A549 (cell line): Measurements from ENCODE around the gene GALR1. TPM values are rescaled to one million over a fixed set of nuclear protein-coding genes. Genes with fewer than 3 reads are reported as not detected.

ENCODE experiments used
- ATAC-seq, 2 experiments: fragments of 200-7000 bp in 1 of 2; fragments of >200 bp in 1 of 2; cut with Nextera tagmentation in 1 of 2; cut with Tn5 transposase in 1 of 2; 3 replicates each; pipeline versions ENCODE4 v1.8.0 to v1.9.1; 2018 to 2020; ENCODE audit warnings: mild to moderate bottlenecking in 1 of 2, moderate library complexity in 1 of 2
- CTCF ChIA-PET: fragments of 300-600 bp; sonication (Branson Sonifier 250); formaldehyde crosslinking; extraction: SDS; loops from one replicate; lab custom pipeline; 2021; ENCODE audit warnings: antibody characterized with exemption, inconsistent platforms; lab: Yijun Ruan, JAX
- POLR2A ChIA-PET: fragments of 350-600 bp; formaldehyde crosslinking; extraction: SDS; loops from one replicate; lab custom pipeline; 2021; ENCODE audit warnings: antibody characterized with exemption, inconsistent platforms; lab: Yijun Ruan, JAX
- DNase-seq, 2 experiments: peaks; one replicate each; pipeline versions ENCODE4 v3.0.0 to v3.0.0-alpha.2; 2011 to 2016; ENCODE audit warnings: low read depth in 1 of 2, low spot score in 1 of 2
- FAIRE-seq: peaks from 2 replicates; lab custom pipeline; 2011; peaks lifted over from hg19 to GRCh38; lab: Jason Lieb, UNC
- H3K27ac ChIP-seq, 2 experiments: fragments of >200 bp; sonication (Bioruptor Twin); formaldehyde crosslinking; 3 replicates each; pipeline ENCODE4 v1.5.1; 2016 to 2017
- H3K4me1 ChIP-seq: fragments of >200 bp; sonication (Bioruptor Twin); formaldehyde crosslinking; 3 replicates; pipeline ENCODE4 v1.6.1; 2016
- H3K4me2 ChIP-seq: fragments of >200 bp; sonication (Bioruptor Twin); formaldehyde crosslinking; 3 replicates; pipeline ENCODE4 v1.6.1; 2016
- H3K4me3 ChIP-seq: fragments of >200 bp; sonication (Bioruptor Twin); formaldehyde crosslinking; 3 replicates; pipeline ENCODE4 v1.5.1; 2016
- H3K9me3 ChIP-seq: fragments of >200 bp; sonication (Bioruptor Twin); formaldehyde crosslinking; 3 replicates; pipeline ENCODE4 v1.6.1; 2016
- BHLHE40 ChIP-seq: IDR thresholded peaks from 2 replicates; pipeline ENCODE4 v1.6.1; 2012; ENCODE audit warnings: low read depth, low read length, inconsistent platforms
- CBX8 ChIP-seq: fragments of 200-600 bp; sonication (generic); IDR thresholded peaks from 2 replicates; pipeline ENCODE4 v1.6.1; 2016
- CHD2 ChIP-seq: fragments of 150-350 bp; IDR thresholded peaks from 2 replicates; pipeline ENCODE4 v1.6.1; 2014; ENCODE audit warnings: low read length; ENCODE audit not compliant: partially characterized antibody
- E2F6 ChIP-seq: IDR thresholded peaks from 2 replicates; pipeline ENCODE4 v1.6.1; 2012; ENCODE audit warnings: low read depth, borderline replicate concordance
- ELK1 ChIP-seq: fragments of 150-350 bp; IDR thresholded peaks from 2 replicates; pipeline ENCODE4 v1.6.1; 2014; ENCODE audit warnings: low read depth, mild to moderate bottlenecking, low read length
- EP300 ChIP-seq, 2 experiments: fragments of >200 bp; sonication (Bioruptor Twin); formaldehyde crosslinking; IDR thresholded peaks; 2 replicates in 1 of 2; 3 replicates in 1 of 2; pipeline ENCODE4 v1.6.1; 2016 to 2017
- FOSL2 ChIP-seq, 2 experiments: fragments of 450-650 bp in 1 of 2; fragments of >200 bp in 1 of 2; sonication (Bioruptor Twin) in 1 of 2; formaldehyde crosslinking; IDR thresholded peaks; 2 replicates each; pipeline versions ENCODE4 v1.5.0 to v1.6.1; 2016 to 2020; ENCODE audit warnings: mild to moderate bottlenecking in 1 of 2, moderate library complexity in 1 of 2
- HEYL ChIP-seq: fragments of 250-450 bp; sonication (Bioruptor Pico); IDR thresholded peaks from 2 replicates; pipeline ENCODE4 v1.8.0; 2021; ENCODE audit warnings: mild to moderate bottlenecking, moderate library complexity
- MYC ChIP-seq: IDR thresholded peaks from 2 replicates; pipeline ENCODE4 v1.6.1; 2012; ENCODE audit warnings: mild to moderate bottlenecking, inconsistent platforms, low read length, improper control_type of control experiment, borderline replicate concordance
- RNF2 ChIP-seq: fragments of 200-600 bp; sonication (generic); IDR thresholded peaks from 2 replicates; pipeline ENCODE4 v1.6.1; 2016; ENCODE audit warnings: low read depth, mild to moderate bottlenecking, antibody characterized with exemption, moderate library complexity, borderline replicate concordance
- ZNF302 ChIP-seq: fragments of 250-450 bp; sonication (Bioruptor Pico); IDR thresholded peaks from 2 replicates; pipeline ENCODE4 v1.9.0; 2021; ENCODE audit warnings: inconsistent platforms, mild to moderate bottlenecking, moderate library complexity
- WGBS: methylation state at CpG from one replicate; pipeline ENCODE4 v1.1.6; 2017; ENCODE audit errors: missing lambda C conversion rate; 5-methylcytosine and 5-hydroxymethylcytosine counted together
- polyA plus RNA-seq, 4 experiments: library from polyadenylated mRNA; depleted of rRNA in 3 of 4; stranded (reverse); fragments of >200 nt; fragmentation: RNase III in 1 of 4; extraction: RNeasy Plus Mini Kit Qiagen cat#74134 plus additional on column Dnase treatment in 1 of 4; gene quantifications; 2 replicates in 3 of 4; 3 replicates in 1 of 4; pipeline ENCODE4 v1.2.3, GENCODE V29; 2011 to 2017
- TF ChIP-seq, protein P1 (sequence below): fragments of 250-450 bp; sonication (Bioruptor Pico); IDR thresholded peaks from 2 replicates; pipeline ENCODE4 v1.5.0; 2020; ENCODE audit warnings: low read depth, mild to moderate bottlenecking, moderate library complexity
- TF ChIP-seq, protein P2 (sequence below): fragments of 250-450 bp; sonication (Bioruptor Pico); IDR thresholded peaks from 2 replicates; pipeline ENCODE4 v1.5.0; 2021; ENCODE audit warnings: mild to moderate bottlenecking, moderate library complexity, borderline replicate concordance
- TF ChIP-seq, protein P3 (sequence below): fragments of >200 bp; sonication (Bioruptor Twin); formaldehyde crosslinking; IDR thresholded peaks from 2 replicates; pipeline ENCODE4 v1.6.1; 2016
- TF ChIP-seq, protein P4 (sequence below): fragments of 200-600 bp; sonication (generic); IDR thresholded peaks from 2 replicates; pipeline ENCODE4 v1.6.1; 2016; ENCODE audit warnings: antibody characterized with exemption, mild to moderate bottlenecking, moderate library complexity

GALR1 gene
- polyA plus RNA-seq, 2 of the 4 experiments (the other 2 are of a cell fraction): not detected

DNA sequence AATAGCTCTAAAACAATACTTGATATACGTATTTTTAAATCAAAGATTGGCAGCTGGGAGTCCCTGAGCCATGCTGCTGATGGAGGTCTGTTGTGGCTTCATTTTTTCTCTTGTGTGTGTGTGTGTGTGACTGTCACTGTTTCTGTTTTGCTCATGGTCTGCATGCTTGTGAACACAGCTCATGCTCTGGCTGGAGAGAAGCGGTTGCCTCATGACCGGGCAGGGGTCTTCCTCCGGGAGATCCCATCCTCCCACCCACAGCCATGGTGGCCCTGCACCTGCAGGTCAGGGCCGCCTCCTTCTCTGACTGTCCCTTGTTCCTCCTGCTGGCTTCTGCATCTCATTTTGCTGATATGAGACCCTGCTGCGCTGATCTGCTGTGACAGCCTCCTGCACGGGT lies 47.3 kb upstream of the GALR1 start:
- TF ChIP-seq BHLHE40: no peak
- no peak for TF ChIP-seq ELK1
- TF ChIP-seq CHD2: no peak
- Histone ChIP-seq H3K9me3 (no peaks in the 10 kb centered on the region), H3K4me2 (no peak overlapping the region), H3K4me1 (peaks cover 7% of the 10 kb centered on the region), H3K27ac (no peak overlapping the region), H3K4me3 (no peak overlapping the region)
- 76% methylated on average over 7 of the region's 7 CpGs for WGBS
- ChIA-PET POLR2A (no interaction called here), CTCF (interaction anchor here (2.7 kb wide), 1 partner anchor 9 kb away, joined by 16 read pairs; no protein-coding TSS in a partner anchor)
- DNase-seq (no peak), FAIRE-seq (no peak), ATAC-seq (no peak)

- no peak overlapping the region for H3K4me2 ChIP-seq
- no peak overlapping the region for H3K27ac ChIP-seq
- DNase-seq: no peak
- peaks cover 12% of the 10 kb centered on the region for H3K4me1 ChIP-seq
- POLR2A ChIA-PET: no interaction called here
- ATAC-seq: no peak
- WGBS: 63% methylated on average over 8 of the region's 12 CpGs
- CTCF ChIA-PET: interaction anchor here (2.7 kb wide), 1 partner anchor 9 kb away, joined by 16 read pairs; no protein-coding TSS in a partner anchor
- H3K4me3 ChIP-seq: no peak overlapping the region
- H3K9me3 ChIP-seq: no peaks in the 10 kb centered on the region
- no peak for TF ChIP-seq RNF2
- TF ChIP-seq, protein P1, sequence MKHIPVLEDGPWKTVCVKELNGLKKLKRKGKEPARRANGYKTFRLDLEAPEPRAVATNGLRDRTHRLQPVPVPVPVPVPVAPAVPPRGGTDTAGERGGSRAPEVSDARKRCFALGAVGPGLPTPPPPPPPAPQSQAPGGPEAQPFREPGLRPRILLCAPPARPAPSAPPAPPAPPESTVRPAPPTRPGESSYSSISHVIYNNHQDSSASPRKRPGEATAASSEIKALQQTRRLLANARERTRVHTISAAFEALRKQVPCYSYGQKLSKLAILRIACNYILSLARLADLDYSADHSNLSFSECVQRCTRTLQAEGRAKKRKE: no peak
- no peak for TF ChIP-seq MYC
- TF ChIP-seq, protein P2, sequence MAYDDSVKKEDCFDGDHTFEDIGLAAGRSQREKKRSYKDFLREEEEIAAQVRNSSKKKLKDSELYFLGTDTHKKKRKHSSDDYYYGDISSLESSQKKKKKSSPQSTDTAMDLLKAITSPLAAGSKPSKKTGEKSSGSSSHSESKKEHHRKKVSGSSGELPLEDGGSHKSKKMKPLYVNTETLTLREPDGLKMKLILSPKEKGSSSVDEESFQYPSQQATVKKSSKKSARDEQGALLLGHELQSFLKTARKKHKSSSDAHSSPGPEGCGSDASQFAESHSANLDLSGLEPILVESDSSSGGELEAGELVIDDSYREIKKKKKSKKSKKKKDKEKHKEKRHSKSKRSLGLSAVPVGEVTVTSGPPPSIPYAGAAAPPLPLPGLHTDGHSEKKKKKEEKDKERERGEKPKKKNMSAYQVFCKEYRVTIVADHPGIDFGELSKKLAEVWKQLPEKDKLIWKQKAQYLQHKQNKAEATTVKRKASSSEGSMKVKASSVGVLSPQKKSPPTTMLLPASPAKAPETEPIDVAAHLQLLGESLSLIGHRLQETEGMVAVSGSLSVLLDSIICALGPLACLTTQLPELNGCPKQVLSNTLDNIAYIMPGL (CRISPR knock-in tag): no peak
- TF ChIP-seq FOSL2 (IDR thresholded peaks at IDR 0.05): no peak
- TF ChIP-seq FOSL2 (CRISPR knock-in tag; IDR thresholded peaks at IDR 0.05): no peak
- TF ChIP-seq ZNF302 (CRISPR knock-in tag): no peak
- TF ChIP-seq, protein P3, sequence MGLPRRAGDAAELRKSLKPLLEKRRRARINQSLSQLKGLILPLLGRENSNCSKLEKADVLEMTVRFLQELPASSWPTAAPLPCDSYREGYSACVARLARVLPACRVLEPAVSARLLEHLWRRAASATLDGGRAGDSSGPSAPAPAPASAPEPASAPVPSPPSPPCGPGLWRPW: no peak
- TF ChIP-seq, protein P4, sequence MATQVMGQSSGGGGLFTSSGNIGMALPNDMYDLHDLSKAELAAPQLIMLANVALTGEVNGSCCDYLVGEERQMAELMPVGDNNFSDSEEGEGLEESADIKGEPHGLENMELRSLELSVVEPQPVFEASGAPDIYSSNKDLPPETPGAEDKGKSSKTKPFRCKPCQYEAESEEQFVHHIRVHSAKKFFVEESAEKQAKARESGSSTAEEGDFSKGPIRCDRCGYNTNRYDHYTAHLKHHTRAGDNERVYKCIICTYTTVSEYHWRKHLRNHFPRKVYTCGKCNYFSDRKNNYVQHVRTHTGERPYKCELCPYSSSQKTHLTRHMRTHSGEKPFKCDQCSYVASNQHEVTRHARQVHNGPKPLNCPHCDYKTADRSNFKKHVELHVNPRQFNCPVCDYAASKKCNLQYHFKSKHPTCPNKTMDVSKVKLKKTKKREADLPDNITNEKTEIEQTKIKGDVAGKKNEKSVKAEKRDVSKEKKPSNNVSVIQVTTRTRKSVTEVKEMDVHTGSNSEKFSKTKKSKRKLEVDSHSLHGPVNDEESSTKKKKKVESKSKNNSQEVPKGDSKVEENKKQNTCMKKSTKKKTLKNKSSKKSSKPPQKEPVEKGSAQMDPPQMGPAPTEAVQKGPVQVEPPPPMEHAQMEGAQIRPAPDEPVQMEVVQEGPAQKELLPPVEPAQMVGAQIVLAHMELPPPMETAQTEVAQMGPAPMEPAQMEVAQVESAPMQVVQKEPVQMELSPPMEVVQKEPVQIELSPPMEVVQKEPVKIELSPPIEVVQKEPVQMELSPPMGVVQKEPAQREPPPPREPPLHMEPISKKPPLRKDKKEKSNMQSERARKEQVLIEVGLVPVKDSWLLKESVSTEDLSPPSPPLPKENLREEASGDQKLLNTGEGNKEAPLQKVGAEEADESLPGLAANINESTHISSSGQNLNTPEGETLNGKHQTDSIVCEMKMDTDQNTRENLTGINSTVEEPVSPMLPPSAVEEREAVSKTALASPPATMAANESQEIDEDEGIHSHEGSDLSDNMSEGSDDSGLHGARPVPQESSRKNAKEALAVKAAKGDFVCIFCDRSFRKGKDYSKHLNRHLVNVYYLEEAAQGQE: peak; percentile 69
- no peak for FAIRE-seq
Measured at GRCh38 chr18:77203071-77203470, 46.6 kb upstream of the GALR1 start.

DNA sequence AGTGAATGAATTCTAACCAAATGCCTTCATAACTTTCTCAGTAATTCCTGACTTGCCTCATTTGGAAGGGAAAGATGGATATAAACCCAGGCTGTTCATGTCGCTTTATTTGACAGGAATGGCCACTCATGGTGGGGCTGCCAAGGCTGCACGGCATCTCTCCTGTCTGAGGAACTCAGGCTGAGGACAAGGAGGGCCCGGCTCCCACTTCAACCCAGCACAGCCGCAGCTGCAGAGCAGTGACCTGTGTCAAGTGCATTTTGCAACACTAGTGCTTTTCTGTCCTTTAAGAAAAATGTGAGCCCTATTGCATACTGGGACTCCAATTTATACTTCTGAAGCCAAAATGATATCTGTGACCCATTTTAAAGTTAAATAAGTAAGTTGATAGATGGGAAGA lies 45.8 kb upstream of the GALR1 start:
- POLR2A ChIA-PET: no interaction called here
- Histone ChIP-seq H3K9me3 (no peaks in the 10 kb centered on the region), H3K4me1 (peaks cover 12% of the 10 kb centered on the region), H3K27ac (no peak overlapping the region)
- no peak for FAIRE-seq
- ATAC-seq: no peak
- DNase-seq: no peak
- TF ChIP-seq E2F6 (no peak), CBX8 (no peak), EP300 (IDR thresholded peaks at IDR 0.05) (no peak), HEYL (CRISPR knock-in tag) (no peak)
- TF ChIP-seq, all 56 proteins: peak for 0
- Histone ChIP-seq H3K4me3 (no peak overlapping the region), H3K4me2 (no peak overlapping the region)
- 91% methylated on average over 4 of the region's 4 CpGs for WGBS
- CTCF ChIA-PET: interaction anchor here (2.7 kb wide), 1 partner anchor 8 kb away, joined by 16 read pairs; no protein-coding TSS in a partner anchor
